Uterus (tissue), 4 donors: ENCODE results near the gene KAT7. TPM values are rescaled to one million over a fixed set of nuclear protein-coding genes. Genes with fewer than 3 reads are reported as not detected.
A peak's percentile ranks its signal among the peaks of the same experiment; 100 is the strongest.

ENCODE experiments used
- DNase-seq, 2 donors: peaks; one replicate each; pipeline ENCODE4 v3.0.0-alpha.2; 2019 to 2020
- H3K27ac ChIP-seq, 2 donors: fragments of 200-600 bp; sonication (generic); 1 replicate in 1 of 2; 2 replicates in 1 of 2; pipeline ENCODE4 v1.5.1; 2016 to 2018
- H3K27me3 ChIP-seq, 2 donors: fragments of 200-600 bp; sonication (generic); one replicate each; pipeline ENCODE4 v1.5.1; 2018 to 2019; ENCODE audit warnings: control low read depth in 1 of 2
- H3K36me3 ChIP-seq, 2 donors: fragments of 200-600 bp; sonication (generic); one replicate each; pipeline ENCODE4 v1.5.1; 2019; ENCODE audit warnings: control low read depth in 1 of 2
- H3K4me1 ChIP-seq, 2 donors: fragments of 200-600 bp; sonication (generic); one replicate each; pipeline ENCODE4 v1.5.1; 2018 to 2019; ENCODE audit warnings: control low read depth in 1 of 2
- H3K4me3 ChIP-seq, 2 donors: fragments of 200-600 bp; sonication (generic); 1 replicate in 1 of 2; 2 replicates in 1 of 2; pipeline ENCODE4 v1.5.1; 2018 to 2019; ENCODE audit warnings: mild to moderate bottlenecking in 1 of 2
- H3K9me3 ChIP-seq, 2 donors: fragments of 200-600 bp; sonication (generic); one replicate each; pipeline ENCODE4 v1.5.1; 2019; ENCODE audit warnings: control low read depth in 1 of 2
- POLR2A ChIP-seq, 2 donors: fragments of 450-650 bp; IDR thresholded peaks; one replicate each; pipeline ENCODE4 v1.6.1; 2016; ENCODE audit warnings: antibody characterized with exemption in 2 of 2, mild to moderate bottlenecking in 1 of 2, moderate library complexity in 1 of 2
- intact Hi-C: fragments of 100-400 bp; cut with DNase I; formaldehyde crosslinking; loops from one replicate; pipeline ENCODE4 v1.15.1; 2023; ENCODE audit warnings: low total_unique reads
- total RNA-seq, 4 donors: library from RNA; depleted of rRNA in 3 of 4; stranded (reverse); fragments of >200 nt in 3 of 4; gene quantifications; one replicate each; pipeline versions ENCODE4 v1.1.0 to v1.2.4, GENCODE V29; 2014 to 2023
- TF ChIP-seq, protein P1 (sequence below), 4 experiments: fragments of 200-600 bp in 2 of 4; fragments of 450-650 bp in 2 of 4; sonication (generic) in 2 of 4; IDR thresholded peaks; one replicate each; pipeline ENCODE4 v1.5.1; 2016 to 2019; ENCODE audit warnings: antibody characterized with exemption in 4 of 4, mild to moderate bottlenecking in 2 of 4, moderate library complexity in 1 of 4
- donor health status: DM: yes; HTN: yes; CAD: no.

The KAT7 gene
- total RNA-seq, 4 donors from 2014 or later, result 16.8 to 117 (median 40.8) TPM

DNA sequence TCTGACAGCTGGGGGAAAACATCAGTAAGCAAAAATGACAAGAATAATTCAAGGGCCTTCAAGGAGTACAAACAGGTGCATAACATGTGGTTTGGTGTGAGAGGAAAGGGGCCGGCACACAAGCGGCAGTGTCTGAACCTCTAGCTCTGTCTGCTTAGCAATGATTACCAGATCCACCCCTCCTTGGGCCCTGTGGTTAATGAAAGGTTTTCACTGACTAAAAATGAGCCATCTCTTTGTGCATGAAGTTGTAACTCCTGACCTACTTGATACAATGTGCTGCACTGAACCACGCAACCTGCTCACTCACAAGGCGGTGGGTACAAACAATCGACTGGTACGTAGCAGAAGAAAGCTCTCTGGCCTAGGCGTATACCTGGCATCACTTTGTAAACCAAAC is 39.7 kb upstream of the KAT7 start:
- intact Hi-C loops, result no loop called here
- Histone ChIP-seq H3K4me1 (no peaks in the 10 kb centered on the region), H3K36me3 (no peaks in the 10 kb centered on the region), H3K27me3 (no peaks in the 10 kb centered on the region), H3K27ac (no peak overlapping the region), H3K4me3 (no peak overlapping the region), H3K9me3 (no peaks in the 10 kb centered on the region)
- DNase-seq, result no peak
- no peak for TF ChIP-seq POLR2A (IDR thresholded peaks at IDR 0.05)
- TF ChIP-seq, protein P1, sequence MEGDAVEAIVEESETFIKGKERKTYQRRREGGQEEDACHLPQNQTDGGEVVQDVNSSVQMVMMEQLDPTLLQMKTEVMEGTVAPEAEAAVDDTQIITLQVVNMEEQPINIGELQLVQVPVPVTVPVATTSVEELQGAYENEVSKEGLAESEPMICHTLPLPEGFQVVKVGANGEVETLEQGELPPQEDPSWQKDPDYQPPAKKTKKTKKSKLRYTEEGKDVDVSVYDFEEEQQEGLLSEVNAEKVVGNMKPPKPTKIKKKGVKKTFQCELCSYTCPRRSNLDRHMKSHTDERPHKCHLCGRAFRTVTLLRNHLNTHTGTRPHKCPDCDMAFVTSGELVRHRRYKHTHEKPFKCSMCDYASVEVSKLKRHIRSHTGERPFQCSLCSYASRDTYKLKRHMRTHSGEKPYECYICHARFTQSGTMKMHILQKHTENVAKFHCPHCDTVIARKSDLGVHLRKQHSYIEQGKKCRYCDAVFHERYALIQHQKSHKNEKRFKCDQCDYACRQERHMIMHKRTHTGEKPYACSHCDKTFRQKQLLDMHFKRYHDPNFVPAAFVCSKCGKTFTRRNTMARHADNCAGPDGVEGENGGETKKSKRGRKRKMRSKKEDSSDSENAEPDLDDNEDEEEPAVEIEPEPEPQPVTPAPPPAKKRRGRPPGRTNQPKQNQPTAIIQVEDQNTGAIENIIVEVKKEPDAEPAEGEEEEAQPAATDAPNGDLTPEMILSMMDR (IDR thresholded peaks at IDR 0.05), result no peak

DNA sequence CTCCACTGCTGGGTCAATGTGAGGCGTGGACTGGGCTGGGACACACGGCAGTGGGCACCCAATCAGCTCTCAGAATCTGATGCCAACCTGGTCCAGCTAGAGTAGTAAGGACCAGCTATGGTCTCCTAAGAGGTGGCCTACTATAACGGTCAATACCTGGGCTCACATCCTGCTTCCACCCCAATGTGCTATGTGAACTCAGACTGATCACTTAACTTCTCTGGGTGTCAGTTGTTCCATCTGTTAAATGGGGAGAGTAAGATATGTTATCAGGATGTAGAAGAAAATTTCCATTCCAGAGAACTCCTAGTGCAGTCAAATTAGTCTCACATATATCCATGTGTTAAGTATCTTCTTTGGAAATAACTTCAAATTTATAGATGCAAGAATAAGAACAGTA is 38.8 kb upstream of the KAT7 start:
- Histone ChIP-seq H3K4me1 (no peaks in the 10 kb centered on the region), H3K4me3 (no peak overlapping the region), H3K9me3 (no peaks in the 10 kb centered on the region), H3K27ac (no peak overlapping the region), H3K36me3 (no peaks in the 10 kb centered on the region), H3K27me3 (no peaks in the 10 kb centered on the region)
- TF ChIP-seq POLR2A (IDR thresholded peaks at IDR 0.05), result no peak
- TF ChIP-seq, protein P1 (IDR thresholded peaks at IDR 0.05), result no peak
- intact Hi-C loops, result no loop called here
- no peak for DNase-seq

DNA sequence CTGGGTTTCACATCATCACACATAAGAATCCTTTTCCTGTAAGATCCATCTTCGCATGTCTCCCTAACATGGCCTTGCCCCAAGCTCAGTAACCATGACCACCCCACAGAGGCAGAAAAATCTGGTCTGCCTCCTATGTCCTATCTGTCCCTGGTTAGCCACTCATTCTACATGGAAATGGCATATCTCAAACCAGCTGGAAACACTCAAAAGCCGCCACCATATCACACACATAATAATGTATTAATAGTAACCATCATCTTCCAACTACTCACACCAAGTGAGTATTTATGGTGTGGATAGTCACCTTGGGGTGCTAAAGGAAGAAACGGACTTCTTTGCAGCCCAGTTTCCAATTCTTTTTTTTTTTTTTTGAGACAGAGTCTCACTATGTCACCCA is 36.0 kb upstream of the KAT7 start:
- TF ChIP-seq, protein P1 (IDR thresholded peaks at IDR 0.05), result no peak
- no peak for TF ChIP-seq POLR2A (IDR thresholded peaks at IDR 0.05)
- no peaks in the 10 kb centered on the region for H3K4me1 ChIP-seq
- H3K36me3 ChIP-seq, result no peaks in the 10 kb centered on the region
- H3K4me3 ChIP-seq, result no peak overlapping the region
- H3K27ac ChIP-seq, result no peak overlapping the region
- intact Hi-C loops, result no loop called here
- no peaks in the 10 kb centered on the region for H3K27me3 ChIP-seq
- DNase-seq, result no peak
- H3K9me3 ChIP-seq, result no peaks in the 10 kb centered on the region

- Histone ChIP-seq H3K36me3 (no peaks in the 10 kb centered on the region), H3K27me3 (no peaks in the 10 kb centered on the region), H3K9me3 (no peaks in the 10 kb centered on the region), H3K4me3 (no peak overlapping the region), H3K27ac (peak overlapping the region in 1 of 2 donors; percentile 28), H3K4me1 (no peaks in the 10 kb centered on the region)
- TF ChIP-seq POLR2A (IDR thresholded peaks at IDR 0.05), result no peak
- TF ChIP-seq, protein P1 (IDR thresholded peaks at IDR 0.05), result no peak
- intact Hi-C loops, result no loop called here
- DNase-seq, result peak; percentile 57 to 68
Measured at GRCh38 chr17:49753959-49754391, 34.5 kb upstream of the KAT7 start.

GRCh38 chr17:49755663-49756283 is 32.7 kb upstream of the KAT7 start:
- TF ChIP-seq, protein P1 (IDR thresholded peaks at IDR 0.05), result no peak
- TF ChIP-seq POLR2A (IDR thresholded peaks at IDR 0.05), result no peak
- H3K27ac ChIP-seq, result no peak overlapping the region
- H3K4me1 ChIP-seq, result no peaks in the 10 kb centered on the region
- no peaks in the 10 kb centered on the region for H3K27me3 ChIP-seq
- H3K4me3 ChIP-seq, result no peak overlapping the region
- no peaks in the 10 kb centered on the region for H3K9me3 ChIP-seq
- intact Hi-C loops, result no loop called here
- DNase-seq, result no peak
- H3K36me3 ChIP-seq, result no peaks in the 10 kb centered on the region
